WTC11 (cell line): ENCODE data around the gene TIMM29.

ENCODE experiments used
- CREB1 ChIP-seq: sonication (generic); formaldehyde crosslinking; IDR thresholded peaks from 2 replicates; pipeline ENCODE4 v1.8.0; 2023; ENCODE audit warnings: mild to moderate bottlenecking, missing genetic modification reagents
- CTCF ChIP-seq: fragments of 200-600 bp; IDR thresholded peaks from 2 replicates; pipeline ENCODE4 v1.8.0; 2022; ENCODE audit warnings: antibody characterized with exemption
- ETV6 ChIP-seq: sonication (generic); formaldehyde crosslinking; IDR thresholded peaks from 2 replicates; pipeline ENCODE4 v1.8.1; 2022; ENCODE audit warnings: mild to moderate bottlenecking, missing genetic modification reagents
- FOXK1 ChIP-seq: sonication (generic); formaldehyde crosslinking; IDR thresholded peaks from 2 replicates; pipeline ENCODE4 v1.8.0; 2022; ENCODE audit warnings: mild to moderate bottlenecking, moderate library complexity, missing genetic modification reagents
- IRF1 ChIP-seq: sonication (generic); formaldehyde crosslinking; IDR thresholded peaks from 2 replicates; pipeline ENCODE4 v1.8.0; 2023; ENCODE audit warnings: missing genetic modification reagents
- KAT7 ChIP-seq: sonication (generic); formaldehyde crosslinking; IDR thresholded peaks from 2 replicates; pipeline ENCODE4 v1.8.1; 2023; ENCODE audit warnings: missing genetic modification reagents, mild to moderate bottlenecking, borderline replicate concordance
- MXD4 ChIP-seq: fragments of 250-450 bp; sonication (Bioruptor Pico); IDR thresholded peaks from 2 replicates; pipeline ENCODE4 v1.8.0; 2021; ENCODE audit warnings: mild to moderate bottlenecking, moderate library complexity, borderline replicate concordance
- NFYB ChIP-seq: sonication (generic); formaldehyde crosslinking; conservative IDR thresholded peaks from 2 replicates; pipeline ENCODE4 v1.8.0; 2022; ENCODE audit warnings: low read depth, missing genetic modification reagents
- NR1H2 ChIP-seq: sonication (generic); formaldehyde crosslinking; IDR thresholded peaks from 2 replicates; pipeline ENCODE4 v1.9.0; 2021; ENCODE audit warnings: mild to moderate bottlenecking, moderate library complexity, missing genetic modification reagents
- NR2C2 ChIP-seq: sonication (generic); formaldehyde crosslinking; IDR thresholded peaks from 2 replicates; pipeline ENCODE4 v1.8.0; 2022; ENCODE audit warnings: mild to moderate bottlenecking, missing genetic modification reagents
- NR3C1 ChIP-seq: sonication (generic); formaldehyde crosslinking; conservative IDR thresholded peaks from 2 replicates; pipeline ENCODE4 v1.8.1; 2023; ENCODE audit warnings: low read depth, mild to moderate bottlenecking, missing genetic modification reagents
- ZNF121 ChIP-seq: sonication (generic); formaldehyde crosslinking; IDR thresholded peaks from 2 replicates; pipeline ENCODE4 v1.8.0; 2023; ENCODE audit warnings: missing genetic modification reagents
- ZNF512 ChIP-seq: sonication (generic); formaldehyde crosslinking; IDR thresholded peaks from 2 replicates; pipeline ENCODE4 v1.8.1; 2022; ENCODE audit warnings: missing genetic modification reagents, borderline replicate concordance

- TF ChIP-seq NFYB (CRISPR knock-in tag) (no peak), NR2C2 (CRISPR knock-in tag) (no peak), NR3C1 (CRISPR knock-in tag) (no peak), CTCF (no peak), FOXK1 (CRISPR knock-in tag) (no peak), ZNF121 (no peak), CREB1 (no peak), ZNF512 (no peak), NR1H2 (CRISPR knock-in tag) (no peak), KAT7 (CRISPR knock-in tag) (no peak), ETV6 (CRISPR knock-in tag) (no peak), MXD4 (CRISPR knock-in tag) (no peak), IRF1 (CRISPR knock-in tag) (no peak)
These were observed 10.3 kb upstream of the TIMM29 start for GRCh38 chr19:10918359-10918758.
